ENCODE results near the gene WBP11.

WBP11 gene

DNA sequence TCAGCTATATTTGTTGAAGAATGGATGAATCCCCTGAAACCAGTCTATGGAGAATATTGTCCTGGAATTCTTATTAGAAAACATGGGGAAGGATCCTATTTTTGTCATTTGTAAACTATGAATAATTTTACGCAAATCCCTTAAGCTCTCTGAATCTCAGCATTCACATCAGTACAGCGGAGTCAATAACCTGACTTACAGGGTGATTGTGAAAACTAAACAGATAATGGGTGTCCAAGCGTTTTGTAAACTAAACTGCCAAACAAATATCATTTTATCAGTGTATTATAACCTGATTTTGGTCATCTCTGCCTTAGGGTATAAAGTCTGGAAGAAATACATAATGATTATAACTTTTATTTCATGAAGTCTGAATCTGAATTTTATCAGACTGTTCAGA is 30.1 kb upstream of the WBP11 start:
- Histone ChIP-seq H2AK5ac (ENCODE audit: low read depth, low read length) (no peak overlapping the region), H3K36me3 (replicated peaks in 1 of 2; ENCODE audit: control insufficient read depth in 2 of 2, insufficient read depth in 2 of 2, low read length in 2 of 2) (no peaks in the 10 kb centered on the region), H3K4me1 (ENCODE audit: control insufficient read depth in 2 of 2, insufficient read depth in 1 of 2, low read depth in 1 of 2, low read length in 2 of 2) (peaks cover 0 to 7% of the 10 kb centered on the region in 2 donors), H3K18ac (ENCODE audit: low read length) (no peak overlapping the region), H3K27me3 (ENCODE audit: control insufficient read depth in 3 of 3, insufficient read depth in 3 of 3, low read depth in 1 of 3, low read length in 3 of 3) (no peaks in the 10 kb centered on the region), H2BK15ac (ENCODE audit: low read length) (no peak overlapping the region), H4K91ac (ENCODE audit: low read depth, low read length, poor library complexity) (no peak overlapping the region), H3K4me2 (ENCODE audit: insufficient read depth, low read length, poor library complexity, severe bottlenecking) (no peak overlapping the region), H2BK12ac (ENCODE audit: low read length) (no peak overlapping the region), H3K23ac (ENCODE audit: low read depth, low read length, poor library complexity) (no peak overlapping the region), H4K8ac (ENCODE audit: low read depth, low read length) (no peak overlapping the region), H3K4ac (ENCODE audit: low read length) (no peak overlapping the region), H3K9ac (ENCODE audit: low read depth, low read length, poor library complexity) (no peak overlapping the region), H3K14ac (ENCODE audit: low read length) (no peak overlapping the region), H3K27ac (replicated peaks; ENCODE audit: low read length) (no peak overlapping the region), H2AFZ (ENCODE audit: low read length) (peak overlapping the region; percentile 8), H2BK120ac (ENCODE audit: low read depth, low read length) (no peak overlapping the region), H3K79me1 (ENCODE audit: low read depth, low read length) (no peaks in the 10 kb centered on the region), H3K4me3 (ENCODE audit: low read length in 2 of 2) (no peak overlapping the region), H2BK5ac (ENCODE audit: low read length) (no peak overlapping the region), H3K9me3 (replicated peaks in 1 of 2; ENCODE audit: control insufficient read depth in 2 of 2, insufficient read depth in 1 of 2, low read depth in 1 of 2, low read length in 2 of 2) (no peaks in the 10 kb centered on the region)
- WGBS, 2 donors (ENCODE audit: extremely low coverage in 2 of 2, insufficient read length in 2 of 2, insufficient replicate concordance in 1 of 2) = no CpG with 5 or more reads among the region's 3 CpGs
- no peak for DNase-seq (ENCODE audit: low spot score)

DNA sequence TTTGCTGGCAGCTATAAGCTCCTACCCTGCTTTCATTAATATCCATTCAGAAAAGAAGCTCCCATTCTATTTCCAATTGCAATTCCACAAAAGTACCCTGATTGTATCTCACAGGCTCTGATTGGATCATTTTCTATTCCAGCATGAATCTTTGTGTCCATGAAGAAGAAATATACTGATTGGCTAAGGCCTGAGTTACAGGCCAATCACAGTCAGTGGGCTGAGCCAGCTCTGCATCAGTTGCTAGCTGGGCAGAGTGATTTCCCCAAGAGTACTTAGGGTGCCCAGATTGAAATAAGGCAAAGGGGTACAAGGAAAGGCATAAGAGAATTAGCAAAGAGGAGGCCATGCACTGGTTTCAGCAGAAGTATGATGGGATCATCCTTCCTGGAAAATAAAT is 25.6 kb upstream of the WBP11 start:
- no peaks in the 10 kb centered on the region for H3K27me3 ChIP-seq (ENCODE audit: control insufficient read depth in 3 of 3, insufficient read depth in 3 of 3, low read depth in 1 of 3, low read length in 3 of 3)

DNA sequence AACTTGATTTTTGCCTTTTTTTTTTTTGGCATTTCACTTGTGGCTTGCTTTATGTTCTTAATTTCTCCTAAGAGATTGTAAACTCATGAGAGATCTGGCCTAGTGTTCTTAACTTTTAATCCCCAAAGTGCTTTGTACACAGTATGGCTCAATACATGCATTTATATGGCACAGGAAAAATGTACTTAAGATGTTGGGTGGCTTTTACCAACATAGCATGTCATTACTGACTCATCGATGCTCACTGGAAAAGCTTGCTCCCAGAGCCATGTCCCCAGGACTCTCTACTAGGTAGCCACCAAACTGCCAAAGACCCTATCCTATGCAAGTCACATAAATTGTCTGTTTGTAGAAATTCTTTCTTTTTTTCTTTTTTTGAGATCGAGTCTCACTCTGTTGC is 23.8 kb upstream of the WBP11 start:
- H4K8ac ChIP-seq (ENCODE audit: low read depth, low read length) = no peak overlapping the region
- no peak overlapping the region for H2BK5ac ChIP-seq (ENCODE audit: low read length)
- no peak for DNase-seq (ENCODE audit: low spot score)
- H3K9ac ChIP-seq (ENCODE audit: low read depth, low read length, poor library complexity) = no peak overlapping the region
- H3K4me2 ChIP-seq (ENCODE audit: insufficient read depth, low read length, poor library complexity, severe bottlenecking) = no peak overlapping the region
- H2BK12ac ChIP-seq (ENCODE audit: low read length) = no peak overlapping the region
- no peaks in the 10 kb centered on the region for H3K9me3 ChIP-seq (replicated peaks in 1 of 2; ENCODE audit: control insufficient read depth in 2 of 2, insufficient read depth in 1 of 2, low read depth in 1 of 2, low read length in 2 of 2)
- no peaks in the 10 kb centered on the region for H3K27me3 ChIP-seq (ENCODE audit: control insufficient read depth in 3 of 3, insufficient read depth in 3 of 3, low read depth in 1 of 3, low read length in 3 of 3)
- no peak overlapping the region for H3K18ac ChIP-seq (ENCODE audit: low read length)
- no peak overlapping the region for H3K27ac ChIP-seq (replicated peaks; ENCODE audit: low read length)
- no peaks in the 10 kb centered on the region for H3K36me3 ChIP-seq (replicated peaks in 1 of 2; ENCODE audit: control insufficient read depth in 2 of 2, insufficient read depth in 2 of 2, low read length in 2 of 2)
- no CpG with 5 or more reads among the region's 2 CpGs for WGBS, 2 donors (ENCODE audit: extremely low coverage in 2 of 2, insufficient read length in 2 of 2, insufficient replicate concordance in 1 of 2)
- H3K79me1 ChIP-seq (ENCODE audit: low read depth, low read length) = no peaks in the 10 kb centered on the region
- no peak overlapping the region for H2BK15ac ChIP-seq (ENCODE audit: low read length)
- no peak overlapping the region for H3K4me3 ChIP-seq (ENCODE audit: low read length in 2 of 2)
- no peak overlapping the region for H3K14ac ChIP-seq (ENCODE audit: low read length)
- H4K91ac ChIP-seq (ENCODE audit: low read depth, low read length, poor library complexity) = no peak overlapping the region
- no peak overlapping the region for H3K4ac ChIP-seq (ENCODE audit: low read length)
- no peak overlapping the region for H3K23ac ChIP-seq (ENCODE audit: low read depth, low read length, poor library complexity)
- no peak overlapping the region for H2AK5ac ChIP-seq (ENCODE audit: low read depth, low read length)
- no peaks in the 10 kb centered on the region for H3K4me1 ChIP-seq (ENCODE audit: control insufficient read depth in 2 of 2, insufficient read depth in 1 of 2, low read depth in 1 of 2, low read length in 2 of 2)
- no peak overlapping the region for H2AFZ ChIP-seq (ENCODE audit: low read length)
- H2BK120ac ChIP-seq (ENCODE audit: low read depth, low read length) = no peak overlapping the region

More for the DNA sequence above, 25.6 kb upstream of the WBP11 start:
- H3K4me1 ChIP-seq (ENCODE audit: control insufficient read depth in 2 of 2, insufficient read depth in 1 of 2, low read depth in 1 of 2, low read length in 2 of 2) = peaks cover 0 to under 1% of the 10 kb centered on the region in 2 donors
- H3K79me1 ChIP-seq (ENCODE audit: low read depth, low read length) = no peaks in the 10 kb centered on the region
- DNase-seq (ENCODE audit: low spot score) = no peak
- no peak overlapping the region for H2AK5ac ChIP-seq (ENCODE audit: low read depth, low read length)
- H2BK5ac ChIP-seq (ENCODE audit: low read length) = no peak overlapping the region
- no peak overlapping the region for H3K23ac ChIP-seq (ENCODE audit: low read depth, low read length, poor library complexity)
- no peak overlapping the region for H3K4me2 ChIP-seq (ENCODE audit: insufficient read depth, low read length, poor library complexity, severe bottlenecking)
- no peak overlapping the region for H3K14ac ChIP-seq (ENCODE audit: low read length)
- no peak overlapping the region for H3K4me3 ChIP-seq (ENCODE audit: low read length in 2 of 2)
- no peak overlapping the region for H3K4ac ChIP-seq (ENCODE audit: low read length)
- no peak overlapping the region for H4K8ac ChIP-seq (ENCODE audit: low read depth, low read length)
- no peak overlapping the region for H3K27ac ChIP-seq (replicated peaks; ENCODE audit: low read length)
- no peak overlapping the region for H3K18ac ChIP-seq (ENCODE audit: low read length)
- H2BK120ac ChIP-seq (ENCODE audit: low read depth, low read length) = no peak overlapping the region
- peak overlapping the region; percentile 47 for H2AFZ ChIP-seq (ENCODE audit: low read length)
- H3K9ac ChIP-seq (ENCODE audit: low read depth, low read length, poor library complexity) = no peak overlapping the region
- H2BK15ac ChIP-seq (ENCODE audit: low read length) = no peak overlapping the region
- H2BK12ac ChIP-seq (ENCODE audit: low read length) = no peak overlapping the region
- H3K9me3 ChIP-seq (replicated peaks in 1 of 2; ENCODE audit: control insufficient read depth in 2 of 2, insufficient read depth in 1 of 2, low read depth in 1 of 2, low read length in 2 of 2) = no peaks in the 10 kb centered on the region
- H3K36me3 ChIP-seq (replicated peaks in 1 of 2; ENCODE audit: control insufficient read depth in 2 of 2, insufficient read depth in 2 of 2, low read length in 2 of 2) = no peaks in the 10 kb centered on the region
- no peak overlapping the region for H4K91ac ChIP-seq (ENCODE audit: low read depth, low read length, poor library complexity)

DNA sequence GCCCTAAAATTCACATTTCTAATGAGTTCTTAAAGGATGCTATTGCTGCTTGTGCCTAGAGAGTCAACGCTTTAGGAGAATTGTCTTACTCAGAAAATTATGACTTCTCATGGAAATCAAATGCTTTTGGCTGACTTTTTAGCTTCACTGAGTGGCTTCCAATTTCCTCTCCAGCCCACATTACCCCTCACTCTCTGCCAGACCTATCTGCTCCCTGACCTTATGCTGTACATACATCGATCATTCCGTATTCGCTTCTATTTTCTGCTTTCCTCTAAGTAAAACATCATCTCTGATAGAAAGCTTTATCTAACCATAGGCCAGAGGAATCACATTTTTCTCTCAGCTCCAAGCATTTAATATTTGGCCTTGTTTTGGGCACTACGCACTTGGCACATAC is 23.2 kb upstream of the WBP11 start:
- H3K9ac ChIP-seq (ENCODE audit: low read depth, low read length, poor library complexity) = no peak overlapping the region
- H3K23ac ChIP-seq (ENCODE audit: low read depth, low read length, poor library complexity) = no peak overlapping the region
- H2BK12ac ChIP-seq (ENCODE audit: low read length) = no peak overlapping the region
- H2BK5ac ChIP-seq (ENCODE audit: low read length) = no peak overlapping the region
- no peaks in the 10 kb centered on the region for H3K9me3 ChIP-seq (replicated peaks in 1 of 2; ENCODE audit: control insufficient read depth in 2 of 2, insufficient read depth in 1 of 2, low read depth in 1 of 2, low read length in 2 of 2)
- H3K4me3 ChIP-seq (ENCODE audit: low read length in 2 of 2) = no peak overlapping the region
- H3K14ac ChIP-seq (ENCODE audit: low read length) = no peak overlapping the region
- no peak overlapping the region for H3K4me2 ChIP-seq (ENCODE audit: insufficient read depth, low read length, poor library complexity, severe bottlenecking)
- no peaks in the 10 kb centered on the region for H3K27me3 ChIP-seq (ENCODE audit: control insufficient read depth in 3 of 3, insufficient read depth in 3 of 3, low read depth in 1 of 3, low read length in 3 of 3)
- H2BK15ac ChIP-seq (ENCODE audit: low read length) = no peak overlapping the region
- H2AFZ ChIP-seq (ENCODE audit: low read length) = no peak overlapping the region
- no CpG with 5 or more reads among the region's 5 CpGs for WGBS, 2 donors (ENCODE audit: extremely low coverage in 2 of 2, insufficient read length in 2 of 2, insufficient replicate concordance in 1 of 2)
- H4K8ac ChIP-seq (ENCODE audit: low read depth, low read length) = no peak overlapping the region
- H3K36me3 ChIP-seq (replicated peaks in 1 of 2; ENCODE audit: control insufficient read depth in 2 of 2, insufficient read depth in 2 of 2, low read length in 2 of 2) = no peaks in the 10 kb centered on the region
- no peak overlapping the region for H2BK120ac ChIP-seq (ENCODE audit: low read depth, low read length)
- no peak overlapping the region for H3K4ac ChIP-seq (ENCODE audit: low read length)
- no peak overlapping the region for H3K18ac ChIP-seq (ENCODE audit: low read length)
- no peak overlapping the region for H3K27ac ChIP-seq (replicated peaks; ENCODE audit: low read length)
- no peak for DNase-seq (ENCODE audit: low spot score)
- H2AK5ac ChIP-seq (ENCODE audit: low read depth, low read length) = no peak overlapping the region
- H3K79me1 ChIP-seq (ENCODE audit: low read depth, low read length) = no peaks in the 10 kb centered on the region
- H3K4me1 ChIP-seq (ENCODE audit: control insufficient read depth in 2 of 2, insufficient read depth in 1 of 2, low read depth in 1 of 2, low read length in 2 of 2) = peaks cover 0 to 1% of the 10 kb centered on the region in 2 donors
- H4K91ac ChIP-seq (ENCODE audit: low read depth, low read length, poor library complexity) = no peak overlapping the region
